GM18511 (cell line): ENCODE data around the gene LRRC42.
"Not testable (repeated sequence)": the region's sequence is repeated elsewhere in the genome, so short reads cannot be mapped to it uniquely, and the experiment has no call there.

Experiments
- ATAC-seq: cut with Tn5 transposase; IDR thresholded peaks from one replicate; pipeline ENCODE4 v1.9.1; 2021; ENCODE audit warnings: mild to moderate bottlenecking, moderate library complexity; ENCODE audit not compliant: unreplicated experiment

Gene LRRC42

DNA sequence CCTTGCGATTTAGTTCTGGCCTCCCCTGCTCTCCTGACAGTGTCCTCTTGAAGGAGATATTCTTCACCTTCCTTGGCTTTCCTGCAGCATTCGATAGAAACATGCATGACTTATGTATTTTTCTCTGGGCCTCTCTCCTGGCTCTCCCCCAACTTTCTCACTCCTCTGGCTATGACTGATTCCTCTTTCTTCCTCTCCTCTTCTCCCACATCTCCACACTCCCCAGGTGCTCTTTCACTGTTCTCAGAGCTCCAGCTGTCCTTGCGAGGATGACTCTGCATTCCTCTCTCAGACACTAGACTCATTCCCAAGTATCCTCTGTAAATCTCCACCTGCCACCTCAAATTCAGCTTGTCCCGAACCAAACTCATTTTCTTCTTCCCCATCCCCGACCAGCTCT is 18.0 kb downstream of the LRRC42 start:
- no peak for ATAC-seq

DNA sequence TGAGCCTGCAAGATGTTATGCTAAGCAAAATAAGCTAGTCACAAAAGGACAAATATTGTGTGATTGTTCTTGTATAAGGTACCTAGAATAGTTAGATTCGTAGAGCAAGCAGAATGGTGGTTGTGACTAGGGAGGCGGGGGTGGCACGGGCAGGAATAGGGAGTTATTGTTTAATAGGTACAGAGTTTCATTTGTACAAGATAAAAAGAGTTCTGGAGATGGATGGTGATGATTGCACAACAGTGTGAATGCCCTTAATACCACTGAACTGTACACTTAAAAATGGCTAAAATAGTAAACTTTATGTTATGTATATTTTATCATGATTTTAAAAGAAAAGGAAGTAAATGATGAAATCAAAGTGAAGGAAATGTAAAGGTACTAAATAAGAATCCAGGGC is 20.6 kb downstream of the LRRC42 start:
- ATAC-seq = no peak

DNA sequence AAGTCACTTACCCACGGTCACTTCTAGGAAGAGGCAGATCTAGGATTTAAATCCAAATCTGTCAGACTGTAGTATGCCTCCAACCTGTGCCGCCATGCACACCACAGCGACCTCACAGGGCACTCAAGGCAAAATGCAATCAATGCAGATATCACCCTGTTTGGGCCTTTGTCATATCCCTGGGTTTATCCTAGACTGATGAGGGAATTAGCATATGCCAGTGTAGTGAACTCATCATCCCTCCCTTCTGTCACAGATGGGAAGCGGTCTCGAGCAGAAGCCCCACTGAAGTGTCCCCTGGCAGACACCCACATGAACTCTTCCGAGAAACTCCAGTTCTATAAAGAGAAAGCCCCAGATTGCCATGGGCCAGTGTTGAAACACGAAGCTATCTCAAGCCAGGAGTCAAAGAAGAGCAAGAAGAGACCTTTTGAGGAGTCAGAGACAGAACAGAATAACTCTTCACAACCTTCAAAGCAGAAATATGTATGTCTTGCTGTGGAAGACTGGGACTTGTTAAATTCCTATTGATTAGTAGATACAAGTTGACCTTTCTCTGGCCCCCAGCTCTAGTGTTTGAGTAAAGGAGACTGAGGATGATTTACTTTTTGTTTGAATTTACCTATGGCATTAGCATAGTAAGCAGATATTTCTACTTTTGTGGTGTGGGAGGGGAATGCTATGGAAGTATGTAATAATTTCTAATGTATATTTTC is 21.4 kb downstream of the LRRC42 start:
- no peak for ATAC-seq

DNA sequence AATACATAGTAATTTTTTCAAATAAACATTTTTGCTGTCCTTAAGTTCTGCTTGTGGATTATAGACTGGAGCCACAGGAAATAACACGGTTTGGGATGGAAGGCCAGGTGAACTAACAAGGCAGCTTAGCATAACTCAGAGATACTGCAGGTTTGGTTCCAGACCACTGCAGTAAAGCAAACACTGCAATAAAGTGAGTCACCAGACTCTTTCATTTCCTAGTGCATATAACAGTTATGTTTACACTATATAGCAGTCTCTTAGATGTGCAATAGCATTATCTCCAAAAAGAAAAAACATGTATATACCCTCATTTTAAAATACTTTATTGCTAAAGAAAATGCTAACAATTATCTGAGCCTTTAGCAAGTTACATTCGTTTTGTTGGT is 22.0 kb downstream of the LRRC42 start:
- no peak for ATAC-seq

DNA sequence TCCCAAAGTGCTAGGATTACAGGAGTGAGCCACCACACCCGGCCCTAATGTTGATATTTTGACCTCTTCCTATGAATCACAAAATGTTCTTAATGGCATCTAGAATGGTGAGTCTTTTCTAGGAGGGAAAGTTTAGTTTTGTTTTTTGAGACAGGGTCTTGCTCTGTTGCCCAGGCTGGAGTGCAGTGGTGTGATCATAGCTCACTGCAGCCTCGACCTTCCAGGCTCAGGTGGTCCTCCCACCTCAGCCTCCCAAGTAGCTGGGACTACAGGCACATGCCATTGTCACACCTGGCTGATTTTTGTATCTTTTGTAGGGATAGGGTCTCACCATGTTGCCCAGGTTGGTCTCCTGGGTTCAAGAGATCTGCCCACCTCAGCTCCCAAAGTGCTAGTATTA is 23.2 kb downstream of the LRRC42 start:
- ATAC-seq = not testable (repeated sequence)

DNA sequence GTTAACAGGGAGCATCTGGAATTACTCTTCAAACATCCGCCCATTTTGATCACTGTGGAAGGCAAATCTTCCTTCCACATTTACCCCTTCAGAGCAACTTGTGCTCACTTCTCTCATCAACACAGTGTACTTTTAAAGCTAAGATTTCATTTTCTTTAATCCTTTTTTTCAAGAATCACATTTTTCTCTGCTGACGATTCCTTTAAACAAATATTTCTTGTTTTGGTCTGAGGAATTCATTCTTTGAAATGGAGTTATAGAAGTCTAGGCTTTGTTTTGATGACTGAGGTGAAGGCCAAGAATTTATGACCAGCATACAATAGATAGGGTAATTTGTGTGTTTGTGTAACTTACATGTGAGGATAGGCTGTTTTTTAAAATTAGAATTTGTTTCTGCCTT is 25.6 kb downstream of the LRRC42 start:
- ATAC-seq = no peak

DNA sequence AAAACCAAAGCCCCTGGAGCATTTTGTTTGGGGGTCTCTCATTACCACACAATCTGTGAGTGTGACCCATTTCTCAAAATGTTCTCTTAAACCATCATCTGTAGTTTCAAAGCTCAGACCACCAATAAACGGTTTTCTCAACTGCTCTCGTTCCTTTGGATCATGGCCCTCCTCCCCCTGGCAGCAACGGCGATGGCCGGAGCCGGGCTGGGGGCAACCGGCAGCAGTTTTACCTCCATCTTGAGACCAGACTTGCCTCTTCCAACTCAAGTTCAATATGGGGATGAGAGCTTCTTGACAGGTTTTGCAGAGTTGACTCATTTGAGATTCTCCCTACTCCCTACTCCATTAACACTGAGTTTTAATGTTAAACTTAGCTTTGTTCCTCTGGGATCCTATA is 29.7 kb downstream of the LRRC42 start:
- ATAC-seq = no peak

DNA sequence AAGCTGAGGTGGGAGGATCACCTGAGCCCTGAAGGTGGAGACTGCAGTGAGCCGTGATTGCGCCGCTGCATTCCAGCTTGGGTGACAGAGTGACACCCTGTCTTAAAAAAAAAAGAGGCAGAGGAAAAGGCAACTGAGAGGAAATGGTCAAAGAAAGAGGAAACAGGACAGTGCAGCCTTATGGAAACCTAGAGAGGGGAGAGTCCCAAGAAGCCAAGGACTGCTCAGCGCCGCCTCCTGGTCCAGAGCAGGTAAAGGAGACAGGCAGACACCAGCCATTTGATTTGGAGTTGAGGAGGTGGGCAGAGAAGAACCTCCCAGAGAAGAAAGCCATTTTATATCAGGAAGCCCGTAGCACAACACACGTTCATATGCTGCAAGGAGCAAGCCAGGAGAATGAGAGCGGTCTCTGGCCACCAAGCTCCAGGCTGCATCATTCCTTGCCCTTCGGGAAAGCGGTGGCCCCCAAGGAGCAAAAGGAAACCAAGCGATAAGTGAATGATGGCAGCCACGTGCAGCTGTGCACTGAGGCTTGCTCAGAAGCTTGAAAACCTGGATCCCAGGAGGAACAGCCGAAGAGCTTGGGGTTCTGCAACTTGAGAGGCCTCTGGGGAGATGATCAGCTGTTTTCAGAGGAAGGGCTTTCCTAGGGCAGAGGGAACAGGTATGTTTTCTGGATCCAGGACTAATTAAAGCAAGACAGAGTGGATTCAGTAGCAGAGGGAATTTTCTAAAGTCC is 33.7 kb downstream of the LRRC42 start:
- no peak for ATAC-seq

DNA sequence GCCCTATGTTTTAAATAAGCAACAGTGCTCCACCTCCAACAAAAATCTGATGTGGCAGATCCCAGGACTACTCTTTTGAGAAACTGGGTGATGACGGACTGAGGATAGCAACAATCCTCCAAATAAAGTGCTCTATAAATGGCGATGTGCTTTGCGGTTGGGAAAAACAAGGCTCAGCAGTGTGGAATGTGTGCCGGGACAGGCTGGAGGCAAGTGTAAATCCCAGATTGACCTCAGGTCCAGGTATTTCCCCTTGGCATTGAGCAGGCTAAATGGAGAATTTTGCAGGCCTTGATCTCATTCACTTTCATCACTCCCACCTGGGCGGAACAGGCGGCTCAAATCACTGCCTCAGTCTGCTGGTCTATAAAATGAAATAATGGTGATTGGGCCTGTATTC is 35.1 kb downstream of the LRRC42 start:
- no peak for ATAC-seq

DNA sequence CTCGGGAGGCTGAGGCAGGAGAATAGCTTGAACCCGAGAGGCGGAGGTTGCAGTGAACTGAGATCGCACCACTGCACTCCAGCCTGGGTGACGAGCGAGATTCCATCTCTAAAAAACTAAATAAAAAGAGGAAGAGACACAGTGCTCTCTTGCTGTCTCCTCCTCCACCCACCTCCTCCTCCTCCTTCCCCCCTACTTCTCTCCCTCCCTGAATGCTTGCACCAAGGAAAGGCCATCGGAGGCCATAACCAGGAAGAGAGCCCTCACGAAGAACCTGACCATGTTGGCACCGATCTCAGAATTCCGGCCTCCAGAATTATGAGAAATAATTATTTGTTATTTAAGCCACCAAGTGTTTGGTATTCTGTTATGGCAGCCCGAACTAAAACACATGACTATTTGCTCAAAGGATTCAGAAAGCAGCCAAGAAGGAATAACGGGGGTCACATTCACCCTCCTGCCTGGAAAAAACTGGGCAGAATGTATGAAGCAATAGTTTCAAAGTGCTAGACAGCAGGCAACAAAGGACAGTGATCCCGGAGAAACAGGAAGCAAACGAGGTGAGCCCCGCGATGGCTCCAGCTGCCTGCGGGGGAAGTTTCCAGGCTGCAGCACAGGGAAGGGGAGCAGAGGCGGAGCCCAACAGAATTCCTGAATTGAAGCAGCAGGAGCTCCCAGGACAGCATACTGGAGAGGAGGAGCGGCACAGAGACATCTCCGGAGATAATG is 36.0 kb downstream of the LRRC42 start:
- no peak for ATAC-seq

DNA sequence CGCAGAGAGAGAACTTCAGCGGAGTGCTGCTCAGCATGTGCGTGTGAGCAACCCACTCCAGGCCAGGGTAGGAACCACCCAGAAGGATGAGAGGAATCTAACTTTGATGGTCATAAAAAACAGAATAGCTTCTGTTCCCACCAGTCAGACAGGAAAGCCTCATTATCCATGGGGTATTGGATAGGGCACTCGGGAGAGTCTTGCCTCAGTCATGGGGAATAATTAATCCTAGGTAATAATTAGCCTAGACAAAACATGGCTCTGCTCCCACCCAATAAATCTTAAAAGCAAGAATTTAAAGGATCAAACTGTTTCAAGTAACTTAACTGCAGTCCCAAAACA is 36.6 kb downstream of the LRRC42 start:
- no peak for ATAC-seq

DNA sequence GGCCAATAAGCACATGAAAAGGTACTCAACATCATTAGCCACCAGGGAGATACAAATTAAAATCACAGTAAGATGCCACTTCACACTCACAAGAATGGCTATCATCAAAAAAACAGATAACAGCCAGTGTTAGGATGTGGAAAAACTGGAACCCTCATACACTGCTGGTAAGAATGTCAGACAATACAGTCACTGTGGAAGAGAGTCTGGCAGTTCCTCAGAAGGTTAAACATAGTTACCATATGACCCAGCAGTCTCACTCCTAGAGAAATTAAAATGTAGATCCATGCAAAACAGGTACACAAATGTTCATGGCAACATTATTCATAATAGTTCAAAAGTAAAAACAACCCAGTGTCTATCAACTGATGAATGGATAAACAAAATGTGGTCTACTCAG is 38.6 kb downstream of the LRRC42 start:
- ATAC-seq = no peak

DNA sequence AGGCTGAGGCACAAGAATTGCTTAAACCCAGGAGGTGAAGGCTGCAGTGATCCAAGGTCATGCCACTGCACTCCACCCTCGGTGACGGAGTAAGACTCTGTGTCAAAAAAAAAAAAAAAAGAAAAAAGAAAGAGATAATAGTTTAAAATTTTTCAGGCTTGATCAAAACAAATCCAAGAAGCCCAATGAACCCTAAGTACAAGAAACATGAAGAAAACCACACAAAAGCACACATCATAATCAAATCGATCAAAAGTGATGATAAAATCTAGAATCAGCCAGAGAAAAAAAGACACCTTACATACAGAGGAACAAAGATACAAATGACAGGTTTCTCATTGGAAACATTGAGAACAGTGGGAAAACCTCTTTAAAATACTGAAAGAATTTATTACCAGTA is 40.3 kb downstream of the LRRC42 start:
- no peak for ATAC-seq

DNA sequence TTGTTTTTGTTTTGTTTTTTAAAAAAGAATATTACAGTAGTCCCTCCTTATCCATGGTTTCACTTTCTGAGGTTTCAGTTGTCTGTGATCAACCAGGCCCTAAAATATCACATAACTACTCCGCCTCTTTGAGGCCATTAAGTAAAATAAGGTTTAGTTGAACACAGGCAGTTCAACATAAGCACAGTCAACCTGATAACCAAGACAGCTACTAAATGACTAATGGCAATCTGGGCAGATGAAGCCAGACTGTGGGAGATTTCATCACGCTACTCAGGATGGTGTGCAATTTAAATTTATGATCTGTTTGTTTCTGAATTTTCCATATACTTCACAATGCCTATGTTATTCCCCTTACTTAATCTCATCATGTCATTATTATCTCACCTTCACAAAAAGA is 41.7 kb downstream of the LRRC42 start:
- ATAC-seq = no peak

DNA sequence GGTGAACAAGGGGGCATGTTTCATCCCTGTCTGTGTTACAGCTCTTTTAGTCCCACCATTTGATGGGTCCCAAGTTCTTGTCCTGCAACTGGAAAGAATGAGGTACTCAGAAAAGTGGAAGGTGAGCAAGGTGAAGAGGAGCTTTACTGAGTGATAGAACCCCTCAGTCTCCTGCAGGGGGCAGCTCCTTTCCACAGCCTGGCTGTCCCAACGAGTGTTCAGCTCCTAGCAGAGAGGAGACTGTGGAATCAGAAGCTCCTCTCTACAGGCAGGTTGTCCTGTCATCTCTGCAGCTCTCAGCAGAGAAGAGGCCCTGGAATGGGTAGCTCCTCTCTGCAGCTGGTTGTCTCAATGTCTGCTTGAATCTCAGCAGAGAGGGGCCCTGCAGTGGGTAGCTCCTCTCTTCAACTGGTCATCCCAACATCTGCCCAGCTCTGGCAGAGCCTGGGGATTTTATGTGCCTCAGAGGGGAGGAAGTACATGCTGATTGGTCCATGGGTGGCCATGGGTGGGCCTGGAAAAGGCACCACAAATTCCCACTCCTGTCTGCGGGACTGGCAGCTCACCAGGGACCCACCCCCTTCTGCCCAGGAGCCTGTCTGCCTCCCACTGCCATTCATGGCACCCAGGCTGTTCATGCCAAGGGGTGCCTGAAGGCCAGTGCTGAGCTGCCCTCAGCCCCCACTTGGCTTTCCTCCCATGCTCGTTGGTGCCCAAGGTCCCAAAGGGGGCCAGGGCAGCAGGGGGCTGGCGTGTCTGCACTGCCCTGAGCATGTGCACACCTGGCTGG is 46.1 kb downstream of the LRRC42 start:
- ATAC-seq = no peak

DNA sequence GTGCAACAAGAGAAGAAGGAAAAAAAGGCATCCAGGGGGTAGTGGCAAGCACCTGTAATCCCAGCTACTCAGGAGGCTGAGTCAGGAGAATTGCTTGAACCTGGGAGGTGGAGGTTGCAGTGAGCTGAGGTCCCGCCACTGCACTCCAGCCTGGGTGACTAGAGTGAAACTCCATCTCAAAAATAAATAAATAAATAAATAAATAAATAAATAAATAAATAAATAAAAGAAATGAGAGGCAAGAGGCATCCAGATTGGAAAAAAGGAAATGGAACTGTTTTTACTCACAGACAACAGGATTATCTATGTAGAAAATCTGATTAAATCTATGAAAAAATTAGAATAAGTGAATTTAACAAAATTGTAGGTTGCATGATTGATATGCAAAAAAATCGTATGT is 48.4 kb downstream of the LRRC42 start:
- not testable (repeated sequence) for ATAC-seq

DNA sequence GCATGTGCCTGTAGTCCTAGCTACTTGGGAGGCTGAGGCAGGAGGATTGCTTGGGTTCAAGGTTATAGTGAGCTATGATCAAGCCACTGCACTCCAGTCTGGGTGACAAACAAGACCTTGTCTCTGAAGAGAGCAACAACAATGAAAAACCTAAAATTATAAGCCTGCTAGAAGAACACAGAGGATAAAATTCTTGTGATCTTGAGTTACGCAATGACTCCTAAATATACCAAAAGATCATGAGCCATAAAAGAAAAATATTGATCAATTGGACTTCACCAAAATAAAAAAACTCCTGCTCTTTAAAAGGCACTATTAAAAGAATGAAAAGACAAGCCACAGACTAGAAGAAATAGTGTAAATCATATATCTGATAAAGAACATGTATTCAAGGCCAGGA is 49.5 kb downstream of the LRRC42 start:
- no peak for ATAC-seq

DNA sequence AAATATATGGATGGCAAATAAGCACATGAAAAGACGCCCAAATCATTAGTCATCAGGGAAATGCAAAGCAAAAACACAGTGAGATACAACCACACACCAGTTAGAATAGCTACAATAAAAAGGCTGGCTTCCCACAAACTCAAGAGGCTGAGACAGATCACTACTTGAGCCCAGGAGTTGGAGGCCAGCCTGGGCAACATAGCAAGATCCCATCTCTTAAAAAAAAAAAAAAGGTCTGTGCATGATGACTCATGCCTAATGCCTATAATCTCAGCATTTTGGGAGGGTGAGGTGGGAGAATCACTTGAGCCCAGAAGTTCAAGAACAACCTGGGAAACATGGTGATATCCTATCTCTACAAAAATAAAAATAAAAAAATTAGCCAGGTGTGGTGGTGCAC is 52.1 kb downstream of the LRRC42 start:
- no peak for ATAC-seq

DNA sequence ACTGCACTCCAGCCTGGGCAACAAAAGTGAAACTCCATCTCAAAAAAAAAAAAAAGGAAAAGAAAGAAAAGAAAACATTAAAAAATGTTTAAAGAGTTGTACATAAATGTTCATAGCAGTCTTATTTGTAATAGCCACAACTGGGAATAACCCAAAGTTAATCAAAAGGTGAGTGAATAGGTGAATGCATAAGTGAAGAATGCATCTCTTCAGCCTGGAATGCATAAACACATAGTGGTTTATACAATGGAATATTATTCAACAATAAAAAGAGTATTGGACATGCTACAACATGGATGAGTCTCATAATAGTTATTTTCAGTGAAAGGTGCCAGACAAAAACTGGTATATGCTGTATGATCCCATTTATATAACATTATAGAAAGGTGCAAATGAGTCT is 53.8 kb downstream of the LRRC42 start:
- no peak for ATAC-seq

DNA sequence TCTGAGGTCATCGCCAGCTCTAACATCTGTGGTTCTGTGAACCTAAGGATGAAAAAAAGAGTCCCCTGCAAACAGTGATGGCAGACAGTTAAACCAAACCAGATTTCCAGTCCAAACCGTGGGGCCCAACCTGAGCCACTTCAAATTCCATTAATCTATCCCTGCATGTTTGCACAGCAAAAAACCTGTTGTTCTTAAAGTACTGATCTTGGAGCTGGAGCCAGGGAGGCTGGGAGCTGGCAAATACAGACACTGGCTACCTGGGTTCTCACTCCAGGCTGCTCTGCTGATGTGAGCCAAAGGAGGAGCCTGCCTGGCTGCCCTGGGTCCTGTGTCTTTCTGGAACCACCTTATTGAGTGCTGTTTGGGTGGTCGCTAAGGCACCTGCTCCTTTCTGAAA is 55.4 kb downstream of the LRRC42 start:
- no peak for ATAC-seq

DNA sequence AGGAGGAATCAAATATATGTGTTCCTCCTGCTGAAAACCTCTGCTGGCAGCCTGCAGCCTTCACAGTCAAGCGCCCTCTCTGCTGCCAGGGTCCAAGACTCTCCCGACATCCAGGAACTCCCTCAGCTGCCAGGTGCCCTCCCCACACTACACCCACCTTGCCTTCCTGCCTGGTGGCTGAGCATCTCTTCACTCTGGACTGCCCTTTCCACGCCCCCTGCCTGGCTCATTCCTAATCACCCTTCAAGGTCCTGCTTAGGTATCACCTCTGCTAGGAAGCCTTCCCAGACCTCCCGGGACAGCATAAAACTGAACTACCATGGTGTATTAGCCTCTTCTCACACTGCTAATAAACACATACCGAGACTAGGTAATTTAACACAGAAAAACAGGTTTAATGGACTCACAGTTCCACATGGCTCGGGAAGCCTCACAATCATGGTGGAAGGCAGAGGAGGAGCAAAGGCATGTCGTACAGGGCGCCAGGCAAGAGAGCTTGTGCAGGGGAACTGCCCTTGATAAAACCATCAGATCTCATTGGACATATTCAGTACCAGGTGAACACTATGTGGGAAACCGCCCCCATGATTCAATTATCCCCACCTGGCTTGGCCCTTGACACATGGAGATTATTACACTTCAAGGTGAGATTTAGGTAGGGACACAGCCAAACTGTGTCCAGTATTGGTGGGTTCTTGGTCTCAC is 56.5 kb downstream of the LRRC42 start:
- ATAC-seq = no peak
